A673 (cell line): ENCODE data around the gene RAET1E.

Experiments
- CTCF ChIP-seq: fragments of 300-800, 200-600 bp; sonication (generic); conservative IDR thresholded peaks from 2 replicates; pipeline ENCODE4 v1.5.1; 2017; ENCODE audit warnings: low read depth, mild to moderate bottlenecking, antibody characterized with exemption, low read length, moderate library complexity, mixed read lengths
- EZH2 ChIP-seq: fragments of 200-600 bp; sonication (generic); IDR thresholded peaks from 2 replicates; pipeline ENCODE4 v1.6.1; 2017; ENCODE audit warnings: borderline replicate concordance, low read depth, mild to moderate bottlenecking, mixed read lengths, antibody characterized with exemption, low read length; ENCODE audit not compliant: poor library complexity, severe bottlenecking

GRCh38 chr6:149919834-149920225 is 21.9 kb upstream of the RAET1E start:
- TF ChIP-seq CTCF (no peak), EZH2 (no peak)
